Naive thymus-derived CD4-positive, alpha-beta T cell (primary cell): ENCODE measurements around the gene OSBPL9. TPM values are rescaled to one million over a fixed set of nuclear protein-coding genes. Genes with fewer than 3 reads are reported as not detected.
A peak's percentile ranks its signal among the peaks of the same experiment; 100 is the strongest.
"Not testable (repeated sequence)": the region's sequence is repeated elsewhere in the genome, so short reads cannot be mapped to it uniquely, and the experiment has no call there.

ENCODE experiments used
- ATAC-seq: fragments of 150-1000 bp; cut with Tn5 transposase; 2 replicates; pipeline ENCODE4 v1.10.0; 2021; ENCODE audit warnings: mild to moderate bottlenecking, moderate library complexity
- CTCF ChIA-PET: fragments of 350-600 bp; sonication (Branson Sonifier 250); formaldehyde crosslinking; loops from one replicate; lab custom pipeline; 2021; ENCODE audit warnings: antibody characterized with exemption; lab: Charles Lee
- POLR2A ChIA-PET: fragments of 350-600 bp; sonication (Branson Sonifier 250); formaldehyde crosslinking; loops from one replicate; lab custom pipeline; 2021; ENCODE audit warnings: antibody characterized with exemption, inconsistent platforms; lab: Charles Lee
- DNase-seq, 9 donors: peaks; one replicate each; pipeline versions ENCODE4 v3.0.0 to v3.0.0-alpha.2; 2020 to 2022; ENCODE audit warnings: mixed read lengths in 1 of 9
- H3K27ac ChIP-seq: one replicate; pipeline ENCODE4 v1.7.0; 2013; ENCODE audit warnings: mild to moderate bottlenecking, low read depth, low read length, moderate library complexity
- H3K27me3 ChIP-seq, 2 donors: one replicate each; pipeline ENCODE4 v1.7.0; 2013; ENCODE audit warnings: low read length in 2 of 2, mild to moderate bottlenecking in 2 of 2, moderate library complexity in 2 of 2; ENCODE audit not compliant: control insufficient read depth in 2 of 2, insufficient read depth in 2 of 2
- H3K36me3 ChIP-seq, 3 experiments: 1 replicate in 2 of 3; 2 replicates in 1 of 3; pipeline ENCODE4 v1.7.0; 2013; ENCODE audit warnings: low read length in 3 of 3, mild to moderate bottlenecking in 3 of 3, moderate library complexity in 1 of 3; ENCODE audit not compliant: insufficient read depth in 3 of 3, control insufficient read depth in 2 of 3
- H3K4me1 ChIP-seq, 2 donors: one replicate each; pipeline ENCODE4 v1.7.0; 2013; ENCODE audit warnings: low read length in 2 of 2, mild to moderate bottlenecking in 2 of 2, moderate library complexity in 1 of 2; ENCODE audit not compliant: control insufficient read depth in 2 of 2, insufficient read depth in 2 of 2
- H3K4me3 ChIP-seq: 2 replicates; pipeline ENCODE4 v1.7.0; 2013; ENCODE audit warnings: mild to moderate bottlenecking, low read length
- H3K9me3 ChIP-seq, 3 experiments: 1 replicate in 2 of 3; 2 replicates in 1 of 3; pipeline ENCODE4 v1.7.0; 2013; ENCODE audit warnings: low read length in 3 of 3; ENCODE audit not compliant: control insufficient read depth in 2 of 3
- H3K27ac Mint-ChIP-seq, 9 donors: one replicate each; pipeline ENCODE4 v1.8.0; 2020 to 2022; ENCODE audit warnings: mixed read lengths in 9 of 9, mild to moderate bottlenecking in 8 of 9, moderate library complexity in 5 of 9, inconsistent platforms in 2 of 9
- H3K27me3 Mint-ChIP-seq, 5 donors: one replicate each; pipeline ENCODE4 v1.8.0; 2021 to 2022; ENCODE audit warnings: mixed read lengths in 5 of 5, mild to moderate bottlenecking in 1 of 5
- H3K36me3 Mint-ChIP-seq, 5 donors: one replicate each; pipeline ENCODE4 v1.8.0; 2020 to 2022; ENCODE audit warnings: mixed read lengths in 5 of 5, mild to moderate bottlenecking in 3 of 5, inconsistent platforms in 1 of 5
- H3K4me1 Mint-ChIP-seq, 7 donors: one replicate each; pipeline ENCODE4 v1.8.0; 2020 to 2022; ENCODE audit warnings: mixed read lengths in 7 of 7, mild to moderate bottlenecking in 3 of 7, inconsistent platforms in 1 of 7
- H3K4me3 Mint-ChIP-seq, 10 donors: one replicate each; pipeline ENCODE4 v1.8.0; 2020 to 2022; ENCODE audit warnings: mild to moderate bottlenecking in 10 of 10, mixed read lengths in 10 of 10, moderate library complexity in 6 of 10, inconsistent platforms in 2 of 10
- H3K9me3 Mint-ChIP-seq, 11 donors: one replicate each; pipeline ENCODE4 v1.8.0; 2020 to 2022; ENCODE audit warnings: mixed read lengths in 11 of 11, mild to moderate bottlenecking in 4 of 11, inconsistent platforms in 1 of 11, moderate library complexity in 1 of 11
- intact Hi-C, 2 donors: fragments of 100-400 bp; cut with micrococcal nuclease; formaldehyde crosslinking; loops; one replicate each; pipeline ENCODE4 v1.15.1; 2023
- polyA plus RNA-seq, 2 donors: library from polyadenylated mRNA; unstranded; fragments of 300-500 nt; fragmentation: Illumina TruSeq; gene quantifications; one replicate each; pipeline ENCODE4 v1.2.3, GENCODE V29; 2021
- total RNA-seq, 6 experiments: library from RNA in 5 of 6; stranded (reverse) in 5 of 6; gene quantifications; 1 replicate in 5 of 6; 2 replicates in 1 of 6; pipeline ENCODE4 v1.2.3 and lab custom pipeline; 2021 to 2026

Gene OSBPL9
- total and polyA plus RNA-seq, 7 experiments from 2014 or later: 44.5 to 63.2 (median 46.6) TPM

GRCh38 chr1:51794868-51795267 lies 178.0 kb downstream of the OSBPL9 start:
- no peak for DNase-seq
- no peaks in the 10 kb centered on the region for H3K27me3 Mint-ChIP-seq
- intact Hi-C loops: no loop called here
- no peaks in the 10 kb centered on the region for H3K27me3 ChIP-seq
- POLR2A ChIA-PET: interaction anchor here (0.9 kb wide), 1 partner anchor 82 kb away, joined by 3 read pairs; no protein-coding TSS in a partner anchor
- H3K27ac ChIP-seq: no peak overlapping the region
- H3K4me3 ChIP-seq: no peak overlapping the region
- peaks cover 15 to 58% (median 24%) of the 10 kb centered on the region in 5 donors for H3K36me3 Mint-ChIP-seq
- H3K9me3 ChIP-seq: no peaks in the 10 kb centered on the region
- H3K4me1 Mint-ChIP-seq: peaks cover 0 to 19% (median 0%) of the 10 kb centered on the region in 7 donors
- H3K9me3 Mint-ChIP-seq: no peaks in the 10 kb centered on the region
- H3K27ac Mint-ChIP-seq: peak overlapping the region in 5 of 9 donors; percentile 3 to 76 (median 36)
- no peaks in the 10 kb centered on the region for H3K4me1 ChIP-seq
- peaks cover 13 to 82% (median 35%) of the 10 kb centered on the region in 3 experiments for H3K36me3 ChIP-seq
- no peak overlapping the region for H3K4me3 Mint-ChIP-seq
- CTCF ChIA-PET: no interaction called here
- ATAC-seq: no peak

GRCh38 chr1:51799372-51799771 lies 182.5 kb downstream of the OSBPL9 start:
- no peak overlapping the region for H3K27ac ChIP-seq

GRCh38 chr1:51814513-51814912 lies 197.6 kb downstream of the OSBPL9 start:
- no peaks in the 10 kb centered on the region for H3K27me3 Mint-ChIP-seq
- Histone ChIP-seq H3K4me1 (no peaks in the 10 kb centered on the region), H3K9me3 (no peaks in the 10 kb centered on the region), H3K27ac (no peak overlapping the region), H3K27me3 (no peaks in the 10 kb centered on the region), H3K4me3 (no peak overlapping the region), H3K36me3 (peaks cover 4 to 32% (median 6%) of the 10 kb centered on the region in 3 experiments)
- intact Hi-C loops: no loop called here
- ChIA-PET POLR2A (no interaction called here), CTCF (no interaction called here)
- no peaks in the 10 kb centered on the region for H3K9me3 Mint-ChIP-seq
- peak overlapping the region in 1 of 9 donors; percentile 8 for H3K27ac Mint-ChIP-seq
- no peak overlapping the region for H3K4me3 Mint-ChIP-seq
- peaks cover 0 to 3% (median 0%) of the 10 kb centered on the region in 7 donors for H3K4me1 Mint-ChIP-seq
- H3K36me3 Mint-ChIP-seq: peaks cover 13 to 38% (median 16%) of the 10 kb centered on the region in 5 donors
- DNase-seq (no peak), ATAC-seq (no peak)

More at GRCh38 chr1:51799372-51799771, 182.5 kb downstream of the OSBPL9 start:
- Histone ChIP-seq H3K9me3 (no peaks in the 10 kb centered on the region), H3K4me3 (no peak overlapping the region), H3K4me1 (no peaks in the 10 kb centered on the region), H3K27me3 (no peaks in the 10 kb centered on the region), H3K36me3 (peaks cover 15 to 58% (median 22%) of the 10 kb centered on the region in 3 experiments)
- no peak for DNase-seq
- Mint-ChIP-seq H3K27me3 (no peaks in the 10 kb centered on the region), H3K36me3 (peaks cover 7 to 44% (median 21%) of the 10 kb centered on the region in 5 donors), H3K27ac (no peak overlapping the region), H3K9me3 (no peaks in the 10 kb centered on the region), H3K4me3 (no peak overlapping the region), H3K4me1 (no peaks in the 10 kb centered on the region)
- ChIA-PET CTCF (interaction anchor here (1.5 kb wide), 1 partner anchor 9 kb away, joined by 5 read pairs; no protein-coding TSS in a partner anchor), POLR2A (no interaction called here)
- no peak for ATAC-seq
- intact Hi-C loops: no loop called here

GRCh38 chr1:51818487-51818886 lies 201.6 kb downstream of the OSBPL9 start:
- intact Hi-C loops: no loop called here
- Histone ChIP-seq H3K27ac (no peak overlapping the region), H3K4me3 (no peak overlapping the region), H3K4me1 (no peaks in the 10 kb centered on the region), H3K36me3 (peaks cover 7 to 38% (median 12%) of the 10 kb centered on the region in 3 experiments), H3K27me3 (no peaks in the 10 kb centered on the region), H3K9me3 (no peaks in the 10 kb centered on the region)
- H3K4me3 Mint-ChIP-seq: no peak overlapping the region
- ATAC-seq (no peak), DNase-seq (no peak)
- H3K9me3 Mint-ChIP-seq: no peaks in the 10 kb centered on the region
- peak overlapping the region in 1 of 9 donors; percentile 45 for H3K27ac Mint-ChIP-seq
- no peaks in the 10 kb centered on the region for H3K27me3 Mint-ChIP-seq
- H3K4me1 Mint-ChIP-seq: no peaks in the 10 kb centered on the region
- H3K36me3 Mint-ChIP-seq: peaks cover 9 to 41% (median 26%) of the 10 kb centered on the region in 5 donors
- ChIA-PET POLR2A (no interaction called here), CTCF (no interaction called here)

- H3K4me3 Mint-ChIP-seq, H3K27ac ChIP-seq, DNase-seq, H3K27ac Mint-ChIP-seq, POLR2A ChIA-PET, intact Hi-C loops, H3K27me3 Mint-ChIP-seq, H3K27me3 ChIP-seq, H3K9me3 Mint-ChIP-seq, H3K4me1 Mint-ChIP-seq, H3K9me3 ChIP-seq, H3K4me3 ChIP-seq, ATAC-seq, H3K4me1 ChIP-seq: not testable (repeated sequence)
- H3K36me3 ChIP-seq: peaks cover 9 to 37% (median 10%) of the 10 kb centered on the region in 3 experiments
- peaks cover 3 to 36% (median 22%) of the 10 kb centered on the region in 5 donors for H3K36me3 Mint-ChIP-seq
- CTCF ChIA-PET: interaction anchor here (1.0 kb wide), 1 partner anchor 11 kb away, joined by 3 read pairs; no protein-coding TSS in a partner anchor
Measured at GRCh38 chr1:51819021-51819420, 202.1 kb downstream of the OSBPL9 start.

GRCh38 chr1:51819810-51820209 lies 202.9 kb downstream of the OSBPL9 start:
- H3K36me3 Mint-ChIP-seq: peaks cover 0 to 32% (median 17%) of the 10 kb centered on the region in 5 donors
- peaks cover 6 to 33% (median 9%) of the 10 kb centered on the region in 3 experiments for H3K36me3 ChIP-seq

GRCh38 chr1:51829058-51829457 lies 212.2 kb downstream of the OSBPL9 start:
- no peak overlapping the region for H3K27ac Mint-ChIP-seq
- peaks cover 0 to 1% (median 0%) of the 10 kb centered on the region in 7 donors for H3K4me1 Mint-ChIP-seq
- H3K9me3 ChIP-seq: no peaks in the 10 kb centered on the region
- no peak overlapping the region for H3K27ac ChIP-seq
- H3K9me3 Mint-ChIP-seq: no peaks in the 10 kb centered on the region
- intact Hi-C loops: loop anchor here in 1 of 2 donors (10.0 kb wide), 1 partner anchor 176 kb away; no protein-coding TSS in a partner anchor
- no peak for DNase-seq
- peaks cover 0 to 39% (median 4%) of the 10 kb centered on the region in 3 experiments for H3K36me3 ChIP-seq
- H3K4me3 Mint-ChIP-seq: no peak overlapping the region
- no peaks in the 10 kb centered on the region for H3K27me3 ChIP-seq
- no peak for ATAC-seq
- CTCF ChIA-PET: no interaction called here
- H3K4me3 ChIP-seq: no peak overlapping the region
- H3K4me1 ChIP-seq: no peaks in the 10 kb centered on the region
- no peaks in the 10 kb centered on the region for H3K27me3 Mint-ChIP-seq
- POLR2A ChIA-PET: no interaction called here
- H3K36me3 Mint-ChIP-seq: peaks cover 5 to 26% (median 10%) of the 10 kb centered on the region in 5 donors

More at GRCh38 chr1:51819810-51820209, 202.9 kb downstream of the OSBPL9 start:
- H3K9me3 ChIP-seq: no peaks in the 10 kb centered on the region
- DNase-seq: no peak
- Mint-ChIP-seq H3K4me1 (no peaks in the 10 kb centered on the region), H3K27ac (peak overlapping the region in 1 of 9 donors; percentile 56), H3K27me3 (no peaks in the 10 kb centered on the region), H3K4me3 (no peak overlapping the region), H3K9me3 (no peaks in the 10 kb centered on the region)
- intact Hi-C loops: loop anchor here in 1 of 2 donors (10.0 kb wide), 1 partner anchor 185 kb away; no protein-coding TSS in a partner anchor
- no peak overlapping the region for H3K4me3 ChIP-seq
- POLR2A ChIA-PET: no interaction called here
- H3K4me1 ChIP-seq: no peaks in the 10 kb centered on the region
- no peak for ATAC-seq
- H3K27ac ChIP-seq: no peak overlapping the region
- no peaks in the 10 kb centered on the region for H3K27me3 ChIP-seq
- CTCF ChIA-PET: interaction anchor here (1.0 kb wide), 1 partner anchor 12 kb away, joined by 3 read pairs; no protein-coding TSS in a partner anchor
